Measurements from ENCODE around the gene ZNF318.

DNA sequence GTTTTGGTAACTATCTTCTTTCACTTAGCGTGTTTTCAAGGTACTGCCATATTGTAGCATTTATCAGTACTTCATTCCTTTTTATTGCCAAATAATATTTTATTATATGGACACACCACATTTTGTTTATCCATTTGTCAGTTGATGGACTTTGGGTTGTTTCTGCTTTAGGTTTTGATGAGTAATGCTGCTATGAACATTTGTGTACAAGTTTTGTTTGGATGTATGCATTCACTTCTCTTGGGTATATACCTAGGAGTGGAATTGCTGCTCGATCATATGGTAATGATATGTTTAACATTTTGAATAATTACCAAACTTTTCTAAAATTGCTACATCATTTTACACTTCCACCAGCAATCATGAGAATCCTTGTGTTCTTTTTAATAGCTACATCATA, 77.7 kb downstream of the ZNF318 start:
- TF ChIP-seq POLR2AphosphoS5 (IDR thresholded peaks at IDR 0.05; ENCODE audit: low read depth, low read length) (no peak), TAF1 (IDR thresholded peaks at IDR 0.05; ENCODE audit: borderline replicate concordance, low read depth, low read length) (no peak)

Measured in GM12892 (cell line).